GM19351 (cell line): ENCODE data around the gene PEPD.

Experiments used
- ATAC-seq: cut with Tn5 transposase; IDR thresholded peaks from one replicate; pipeline ENCODE4 v1.9.1; 2021; ENCODE audit warnings: mild to moderate bottlenecking, moderate library complexity; ENCODE audit not compliant: unreplicated experiment

PEPD gene

DNA sequence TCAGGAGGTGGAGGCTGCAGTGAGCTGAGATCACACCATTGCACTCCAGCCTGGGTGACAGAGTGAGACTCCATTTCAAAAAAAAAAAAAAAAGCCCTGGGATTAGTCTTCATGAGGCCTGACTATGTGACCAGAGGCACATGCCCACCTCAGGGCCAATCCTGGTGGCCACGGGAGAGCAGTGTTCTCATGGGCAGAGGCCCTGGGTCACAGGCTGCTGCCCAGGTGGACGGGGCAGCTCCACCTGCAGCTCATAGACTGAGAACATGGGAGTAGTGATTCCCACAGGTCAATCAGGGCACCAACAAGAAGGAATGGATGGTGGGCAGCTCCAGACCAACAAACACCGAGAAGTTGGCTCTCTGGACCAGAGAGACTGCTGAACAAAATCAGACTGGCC lies 26.1 kb upstream of the PEPD start:
- ATAC-seq, result no peak

DNA sequence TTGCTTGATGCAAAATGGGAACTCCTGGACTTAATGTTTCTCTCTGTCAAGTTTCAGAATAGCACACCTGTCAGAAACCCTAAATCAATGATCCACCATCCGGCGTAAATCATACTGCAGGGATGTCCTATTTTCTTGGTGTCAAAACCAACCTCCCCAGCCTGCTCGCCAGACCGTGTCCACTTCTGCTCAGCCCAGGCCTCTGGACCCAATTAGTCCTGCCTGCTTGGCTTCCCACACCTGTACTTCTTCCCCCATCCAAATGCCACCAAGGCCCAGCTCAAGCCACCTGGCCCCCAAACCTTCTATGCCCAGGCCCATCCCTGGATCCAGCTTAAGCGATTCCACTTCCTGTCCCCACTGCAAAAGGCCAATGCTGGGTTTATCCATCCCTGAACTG lies 25.1 kb upstream of the PEPD start:
- ATAC-seq, result no peak

DNA sequence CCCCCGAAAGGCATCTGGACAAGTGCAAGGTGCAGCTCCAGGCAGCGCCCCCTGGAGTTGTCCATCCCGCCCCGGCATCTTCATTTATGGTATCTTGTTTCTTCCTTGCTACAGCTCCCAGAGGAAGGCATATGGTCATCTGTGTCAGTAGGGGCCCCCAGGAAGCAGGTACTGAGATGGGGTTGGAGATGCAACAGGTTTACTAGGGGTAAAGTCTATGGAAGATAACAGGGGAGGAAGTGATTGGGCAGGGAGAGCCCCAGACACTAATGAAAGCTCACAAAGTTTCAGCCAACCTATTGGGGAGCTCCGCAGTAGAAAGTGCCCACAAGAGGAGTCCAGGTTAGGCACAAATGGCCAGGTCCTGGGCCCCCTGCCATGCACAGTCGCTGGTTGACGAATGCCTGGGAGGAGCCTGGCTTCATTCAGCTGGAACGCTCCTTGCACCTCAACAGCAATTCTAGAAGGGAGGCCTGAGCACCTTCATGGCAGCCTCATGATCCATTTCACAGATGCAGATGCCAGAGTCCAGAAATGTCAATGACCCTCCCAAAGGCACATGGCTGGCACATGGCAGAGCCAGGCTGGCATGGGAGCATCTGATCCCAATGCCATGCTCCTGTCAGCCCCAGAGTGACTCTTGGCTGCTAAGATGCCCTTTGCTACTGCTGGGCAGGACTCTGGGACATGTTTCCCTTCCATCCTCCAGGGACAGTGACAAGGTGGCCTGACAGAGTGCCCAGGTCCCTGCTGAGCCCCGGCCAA lies 23.8 kb upstream of the PEPD start:
- ATAC-seq, result no peak

DNA sequence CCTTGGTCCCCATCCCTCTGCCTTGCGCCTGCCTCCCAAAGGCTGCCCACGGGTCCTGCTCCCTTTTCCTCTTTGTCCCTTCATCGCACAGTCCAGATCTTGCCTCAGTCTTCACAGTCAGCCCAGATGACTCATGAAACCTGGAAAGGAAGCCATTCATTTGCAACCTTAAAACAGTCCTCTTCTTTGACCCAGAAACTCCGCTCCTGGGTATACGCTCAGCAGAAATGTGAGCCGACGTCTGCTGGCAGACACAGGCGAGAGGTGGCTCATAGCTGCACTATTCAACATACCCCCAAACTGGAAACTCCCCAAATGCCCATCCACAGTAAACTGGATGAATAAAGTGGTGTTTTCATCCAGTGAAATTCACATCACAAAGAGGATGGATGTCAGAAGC lies 13.6 kb upstream of the PEPD start:
- ATAC-seq, result no peak

DNA sequence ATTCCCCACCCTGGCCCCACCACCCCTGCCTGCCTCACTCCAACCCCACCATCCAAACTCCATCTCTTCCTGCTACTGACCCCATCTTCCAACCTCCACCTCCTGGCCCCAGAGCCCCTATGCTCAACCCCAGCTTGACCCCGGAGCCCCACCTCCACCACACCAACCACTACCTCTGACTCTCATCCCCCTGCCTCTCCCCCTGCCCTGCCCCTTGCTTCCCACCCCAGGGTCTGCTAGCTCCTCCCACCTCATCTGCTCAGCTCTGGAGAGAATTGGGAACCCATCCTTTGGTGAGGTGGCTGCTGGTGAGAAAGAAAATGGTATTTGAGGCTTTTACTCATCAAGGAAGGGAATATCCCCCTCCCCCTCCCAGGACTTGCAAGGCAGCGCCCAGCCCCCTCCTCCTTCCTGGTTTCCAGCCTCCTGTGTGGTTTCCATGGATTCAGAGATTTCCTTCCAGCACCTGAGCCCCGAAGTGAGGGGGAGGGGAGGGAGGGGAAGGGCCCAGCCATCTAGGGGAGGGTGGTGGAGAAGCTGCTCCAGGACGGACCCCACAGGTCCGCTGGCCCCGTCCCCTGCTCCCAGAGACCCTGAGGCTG lies 11.4 kb upstream of the PEPD start:
- ATAC-seq, result no peak

DNA sequence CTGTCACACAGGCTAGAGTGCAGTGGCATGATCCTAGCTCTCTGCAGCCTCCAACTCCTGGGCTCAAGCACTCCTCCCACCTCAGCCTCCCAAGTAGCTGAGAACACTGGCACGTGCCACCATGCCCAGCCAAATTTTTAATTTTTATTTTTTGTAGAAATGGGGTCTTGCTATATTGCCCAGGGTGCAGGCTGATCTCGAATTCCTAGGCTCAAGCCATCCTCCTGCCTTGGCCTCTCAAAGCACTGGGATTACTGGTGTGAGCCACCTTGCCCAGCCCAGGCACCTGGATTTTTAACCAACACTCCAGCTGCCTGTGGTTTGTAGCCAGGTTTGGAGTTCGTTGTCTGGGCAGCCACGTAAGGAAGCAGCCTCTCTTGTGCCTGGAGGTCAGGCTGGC lies 9.3 kb upstream of the PEPD start:
- no peak for ATAC-seq

DNA sequence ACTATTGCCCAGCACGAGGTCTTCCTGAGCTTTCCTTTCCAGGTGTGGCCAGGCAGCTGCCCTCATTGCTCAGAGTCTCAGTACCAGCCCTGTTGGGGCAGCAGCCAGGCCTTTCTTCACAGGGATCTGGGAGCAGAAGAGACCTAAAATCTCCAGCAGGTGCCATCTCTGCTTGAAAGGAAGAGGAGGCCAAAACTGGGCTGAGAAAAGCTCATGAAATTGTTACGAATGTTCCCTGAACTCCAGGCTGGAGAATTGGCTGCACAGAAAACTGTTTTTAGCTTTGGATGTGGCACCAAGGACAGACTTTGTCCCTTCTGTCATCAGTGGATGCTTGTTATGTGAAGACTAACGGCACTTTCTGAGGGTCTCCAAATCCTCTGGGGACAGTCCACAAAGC lies 8.7 kb upstream of the PEPD start:
- ATAC-seq, result no peak

DNA sequence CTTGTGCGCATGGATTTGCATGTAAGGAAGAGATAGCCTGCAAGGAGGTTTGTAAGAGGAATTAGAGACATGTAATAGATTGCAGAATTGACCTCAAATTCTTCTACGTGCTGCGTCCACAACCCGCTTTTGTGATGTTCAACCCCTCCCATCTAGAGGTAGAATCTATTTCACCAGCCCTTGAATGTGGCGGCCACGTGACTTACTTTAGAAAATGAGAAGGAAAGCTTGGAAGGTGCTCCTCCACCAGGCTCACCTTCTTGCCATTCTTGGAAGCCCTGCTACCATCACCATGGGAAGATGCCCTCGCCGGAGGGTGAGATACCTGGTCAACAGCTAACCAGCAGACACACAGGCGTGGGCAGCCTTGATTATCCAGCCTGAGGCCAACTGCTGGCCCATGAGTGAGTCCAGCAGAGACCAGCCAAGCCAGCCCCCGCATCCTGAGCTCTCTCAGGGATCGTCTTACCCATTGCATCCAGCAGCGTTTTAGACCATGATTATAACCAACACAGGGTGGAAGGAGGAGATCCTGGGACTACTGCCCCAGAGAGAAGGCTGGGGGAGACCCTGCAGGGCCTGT lies 7.6 kb upstream of the PEPD start:
- no peak for ATAC-seq

DNA sequence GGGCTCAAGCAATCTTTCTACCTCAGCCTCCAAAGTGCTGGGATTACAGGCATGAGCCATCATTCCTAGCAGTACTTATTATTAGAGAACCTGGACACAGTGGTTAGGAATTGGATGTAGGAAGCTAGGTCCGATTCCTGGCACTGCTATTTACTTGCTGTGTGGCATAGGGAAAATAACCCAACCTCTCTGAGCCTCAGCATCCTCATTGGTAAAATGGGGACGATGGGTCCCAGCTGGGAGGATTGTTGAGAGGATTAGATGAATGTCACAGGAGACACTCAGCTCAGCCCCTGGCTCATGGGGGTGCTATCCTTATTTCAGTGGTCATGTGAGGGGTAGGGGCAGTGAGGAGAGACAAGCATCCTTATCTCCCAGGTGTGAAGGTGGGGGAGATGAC lies 6.8 kb upstream of the PEPD start:
- ATAC-seq, result no peak

DNA sequence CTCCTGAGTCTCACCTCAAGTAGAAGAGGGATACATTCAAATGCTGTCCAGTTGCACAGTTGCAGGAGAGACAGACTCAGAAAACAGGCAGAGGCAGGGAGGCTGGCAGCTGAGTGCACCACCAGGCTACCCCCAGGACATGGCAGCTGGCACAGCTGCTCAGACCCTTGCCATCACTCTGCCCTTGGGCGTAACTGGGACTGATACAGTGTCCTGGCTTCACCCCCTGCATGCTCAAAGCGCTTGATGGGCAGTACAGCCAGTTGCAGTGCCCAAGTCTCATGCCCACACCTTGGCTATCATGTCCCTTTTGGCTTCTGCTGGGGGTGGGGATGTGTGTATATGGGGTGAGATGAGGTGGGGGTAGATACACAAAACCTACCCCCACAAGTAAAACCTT lies 5.5 kb upstream of the PEPD start:
- no peak for ATAC-seq

DNA sequence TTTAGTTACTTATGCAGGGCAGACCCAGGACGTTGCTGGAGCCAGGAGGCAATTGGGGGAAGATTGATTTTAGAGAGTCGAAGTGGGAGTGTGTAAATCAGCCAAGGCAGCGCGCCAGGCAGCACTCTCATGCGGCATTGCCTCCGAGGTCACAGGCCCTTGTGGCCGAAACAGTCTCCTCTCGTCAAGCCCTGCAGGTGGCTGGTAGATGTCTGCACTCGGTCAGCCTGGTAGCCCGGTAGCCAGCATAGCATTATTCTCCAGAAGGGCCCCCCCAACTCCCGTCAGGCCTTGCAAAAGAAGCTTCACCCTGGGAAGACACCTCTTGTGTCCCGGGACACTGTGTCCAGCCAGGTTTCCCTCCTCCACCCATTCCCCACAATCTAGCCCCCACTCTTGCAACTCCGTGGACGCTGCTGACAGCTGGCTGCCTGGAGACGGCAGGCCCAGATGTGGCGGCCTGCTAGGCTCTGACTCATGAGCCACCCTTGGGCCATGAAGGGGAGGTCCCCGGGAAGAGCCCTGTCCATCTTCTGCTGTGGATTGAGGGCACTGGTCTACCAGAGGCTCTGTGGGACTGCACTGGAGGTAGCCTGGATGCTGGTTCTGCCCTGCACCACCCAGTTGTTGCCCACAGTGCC lies 2.6 kb upstream of the PEPD start:
- no peak for ATAC-seq

DNA sequence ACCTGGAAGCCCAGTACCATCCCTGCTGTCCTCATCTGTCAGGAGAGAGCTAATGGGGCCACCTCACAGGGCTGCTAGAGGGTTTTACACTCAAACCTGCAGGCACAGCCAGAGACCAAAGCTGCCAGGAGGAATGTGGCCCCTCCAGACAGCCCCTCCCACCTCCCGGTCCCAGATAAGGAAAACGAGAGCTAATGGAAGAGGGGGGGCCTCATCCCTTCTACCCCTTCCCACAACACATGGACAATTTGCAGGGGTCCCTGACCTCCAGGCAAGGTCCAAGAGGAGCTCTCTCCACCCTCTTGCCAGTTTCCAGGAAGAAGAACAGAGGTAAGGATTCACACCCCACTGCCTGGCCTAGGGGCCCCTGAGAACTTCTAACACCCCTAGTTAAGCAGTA lies 1.6 kb upstream of the PEPD start:
- no peak for ATAC-seq

DNA sequence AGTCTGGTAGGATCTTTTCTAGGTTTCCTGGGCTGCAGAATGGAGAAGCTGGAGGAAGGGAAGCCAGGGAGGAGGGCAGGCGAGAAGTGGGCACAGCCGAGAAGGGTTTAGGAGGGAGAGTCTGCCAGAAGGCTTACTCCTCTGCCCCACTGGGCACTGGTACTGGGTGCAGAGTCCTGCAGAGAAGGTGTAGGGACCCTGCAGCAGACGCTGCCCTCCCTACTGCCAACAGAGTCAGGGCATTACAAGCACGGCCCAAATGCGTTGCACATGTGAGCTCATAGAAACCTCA lies 726 bp upstream of the PEPD start:
- ATAC-seq, result no peak

DNA sequence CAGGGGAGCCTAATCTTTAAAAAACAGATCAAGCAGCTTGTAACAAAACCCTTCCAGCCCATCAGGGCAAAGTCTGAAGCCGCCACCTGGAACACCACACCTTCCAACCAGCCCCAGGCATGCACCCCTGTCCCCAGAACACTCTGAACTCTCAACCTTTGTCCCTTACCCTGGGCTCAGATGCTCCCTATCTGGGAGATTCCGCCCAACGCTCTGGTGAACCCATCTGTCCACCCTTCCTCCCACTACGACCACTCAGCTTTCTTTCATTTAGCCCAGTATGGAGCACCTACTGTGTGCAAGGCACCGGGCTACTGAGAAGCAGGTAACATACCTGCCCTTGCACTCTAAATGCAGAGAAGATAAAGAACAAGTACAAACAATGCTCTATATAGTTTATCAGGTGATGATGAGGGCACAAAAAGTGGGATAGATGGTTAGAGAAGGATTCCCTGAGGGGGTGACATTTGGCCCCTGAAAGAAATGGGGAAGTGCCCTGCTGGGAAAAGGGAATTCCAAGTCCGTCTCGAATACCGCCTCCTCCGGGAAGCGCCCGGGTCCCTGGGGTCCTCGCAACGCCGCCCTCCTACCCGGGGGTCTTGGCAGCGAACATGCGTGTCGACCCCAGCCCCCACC lies 629 bp downstream of the PEPD start:
- ATAC-seq, result no peak

DNA sequence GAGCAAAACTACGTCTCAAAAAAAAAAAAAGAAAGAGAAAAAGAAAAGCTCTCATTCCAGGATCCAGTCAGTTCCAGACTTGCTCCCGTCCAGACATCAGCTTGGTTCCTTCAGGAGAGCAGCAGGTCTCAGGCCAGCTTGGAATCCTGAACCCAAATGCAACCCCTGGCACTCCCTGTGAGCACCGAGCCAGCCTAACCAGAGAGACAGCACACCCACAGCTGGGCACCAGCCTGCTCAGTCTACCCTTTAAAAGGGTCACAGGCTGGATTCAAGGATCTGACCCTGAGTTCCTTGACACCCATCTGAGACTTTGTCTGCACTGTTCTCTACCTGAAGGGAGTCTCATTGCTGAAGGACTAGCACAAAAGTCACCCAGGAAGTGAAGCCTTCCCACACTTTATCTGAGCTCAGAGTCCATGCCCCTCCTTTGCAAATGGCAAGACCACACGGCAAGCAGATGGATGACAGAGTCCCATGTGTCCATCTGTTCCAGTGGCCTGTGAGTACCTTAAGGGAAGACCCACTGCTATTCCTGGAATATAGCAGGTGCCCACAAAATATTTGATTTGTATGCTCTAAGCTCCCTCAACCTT lies 1.4 kb downstream of the PEPD start:
- no peak for ATAC-seq

DNA sequence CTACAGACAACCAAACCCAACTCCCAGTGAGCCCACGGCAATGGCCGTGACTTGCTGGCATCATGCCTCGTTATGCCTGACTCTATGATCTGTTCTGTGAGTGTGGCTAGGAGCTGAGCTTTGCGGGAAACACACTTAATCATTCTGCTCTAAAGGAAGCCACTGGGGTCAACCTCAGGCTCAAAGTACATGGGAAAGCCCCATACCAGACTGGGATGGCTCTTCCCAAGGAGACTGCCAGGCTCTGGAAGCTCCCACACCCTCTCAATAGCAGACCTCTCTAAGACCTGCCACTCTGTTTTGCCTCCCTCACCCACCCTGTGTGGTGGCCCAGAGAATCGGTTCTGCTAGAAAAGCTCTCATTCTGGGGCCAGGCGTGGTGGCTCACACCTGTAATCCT lies 2.2 kb downstream of the PEPD start:
- ATAC-seq, result no peak

DNA sequence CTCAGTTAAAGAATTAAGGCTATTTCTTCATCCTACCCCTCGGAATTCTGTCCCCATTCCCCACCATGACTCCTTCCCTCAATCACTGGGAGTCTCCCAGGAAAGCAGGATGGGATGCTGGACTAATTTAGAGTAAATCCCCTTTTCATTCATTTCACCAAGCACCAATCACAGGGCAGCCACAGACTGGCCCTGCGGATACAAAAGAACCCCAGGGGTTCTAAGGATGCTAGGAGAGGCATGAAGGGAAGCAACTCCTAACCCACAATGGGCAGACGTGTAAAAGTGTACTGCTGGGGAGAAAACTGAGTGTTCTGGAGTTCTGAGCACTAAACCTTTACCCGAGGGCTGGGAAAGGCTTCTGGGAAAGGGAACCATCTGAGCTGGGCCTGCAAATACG lies 3.0 kb downstream of the PEPD start:
- no peak for ATAC-seq

DNA sequence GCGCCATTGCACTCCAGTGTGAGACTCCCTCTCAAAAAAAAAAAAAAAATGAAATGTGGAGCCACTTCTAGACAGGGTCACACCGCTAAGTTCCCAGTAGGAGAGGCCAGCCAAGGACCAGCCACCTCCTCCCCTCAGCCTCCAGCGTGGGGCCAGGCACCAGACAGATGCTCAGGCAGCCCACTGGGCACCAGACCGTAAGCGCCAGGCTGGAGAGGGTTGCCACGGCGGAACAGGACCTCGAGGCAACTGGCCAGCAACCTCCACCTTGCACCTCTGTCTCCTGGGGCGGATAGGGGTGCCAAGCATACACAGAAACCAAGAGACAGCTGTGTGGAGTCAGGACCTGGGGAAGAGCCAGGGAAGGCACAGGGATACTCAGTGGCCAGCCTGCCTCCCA lies 3.7 kb downstream of the PEPD start:
- ATAC-seq, result no peak

DNA sequence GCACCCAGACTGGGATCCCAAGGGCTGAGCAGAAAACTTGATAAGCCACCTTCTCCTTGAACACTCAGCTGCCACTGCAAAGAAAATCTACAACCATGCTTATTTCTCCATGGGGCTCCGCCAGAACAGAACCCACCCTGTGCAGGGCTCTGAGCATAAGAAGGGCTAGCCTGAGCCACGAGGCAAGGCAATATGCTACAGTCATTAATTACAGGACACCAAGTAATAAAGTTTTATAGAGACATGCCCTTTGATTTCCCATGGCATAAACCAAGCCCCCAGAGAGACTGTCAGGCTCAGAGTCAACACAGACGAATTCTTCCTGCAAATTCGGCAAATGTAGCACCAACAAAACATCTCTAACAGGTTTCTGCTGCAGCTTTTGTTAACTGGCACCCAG lies 5.7 kb downstream of the PEPD start:
- ATAC-seq, result no peak

DNA sequence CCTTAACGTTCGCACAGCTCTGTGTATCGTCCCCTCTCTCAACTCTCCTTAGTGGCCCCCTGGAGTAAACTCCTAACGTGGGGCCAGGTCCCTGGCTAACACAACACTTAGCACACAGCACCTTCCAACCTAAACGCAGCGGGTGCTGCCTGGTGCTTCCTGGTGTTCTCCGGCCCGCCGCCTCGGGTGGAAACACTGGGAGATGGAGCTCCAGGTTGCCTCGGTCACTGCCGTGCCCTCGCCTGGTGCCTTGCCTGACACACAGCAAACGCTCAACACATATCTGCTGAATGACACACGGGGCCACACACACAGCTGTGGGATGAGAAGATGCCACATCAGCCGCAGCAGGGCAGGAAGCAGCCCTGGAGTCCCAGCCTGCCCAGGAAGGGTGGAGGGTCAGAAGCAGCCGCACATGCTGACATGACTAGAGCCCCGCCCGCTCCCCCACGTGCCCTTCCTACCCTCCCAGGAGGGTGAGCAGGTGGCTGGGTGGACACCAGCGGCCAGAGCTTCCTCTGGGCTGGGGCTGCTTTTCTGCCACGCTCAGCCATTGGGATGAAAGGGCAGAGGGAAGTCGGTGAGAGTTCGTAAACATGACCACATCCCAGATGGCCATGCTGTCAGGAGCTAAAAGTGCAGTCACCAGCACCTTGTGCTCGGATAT lies 6.6 kb downstream of the PEPD start:
- no peak for ATAC-seq

DNA sequence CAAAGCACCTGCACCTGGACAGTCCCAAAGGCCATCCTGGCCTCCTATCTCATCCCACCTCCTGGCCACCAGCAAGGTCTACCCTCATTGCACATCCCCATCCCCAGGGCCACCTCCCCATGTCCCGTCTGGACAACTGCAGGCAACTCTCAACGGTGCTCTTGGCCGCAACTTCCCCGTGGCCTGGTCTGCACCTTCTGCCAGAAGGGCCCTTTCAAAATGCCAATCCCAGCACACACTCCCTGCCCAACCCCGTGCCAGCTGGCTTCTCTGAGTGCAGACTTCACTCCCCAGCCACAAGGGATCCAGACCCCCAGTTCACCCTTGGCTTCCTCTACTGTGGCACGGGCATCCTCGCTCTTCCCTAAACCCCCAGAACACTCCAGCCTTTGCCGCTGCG lies 8.2 kb downstream of the PEPD start:
- no peak for ATAC-seq
